GM12874 (cell line): ENCODE data around the gene SLC37A4.
A peak's percentile ranks its signal among the peaks of the same experiment; 100 is the strongest.

ENCODE experiments used
- TF ChIP-seq, protein P1 (sequence below): IDR thresholded peaks from 2 replicates; pipeline ENCODE4 v1.5.1; 2011; ENCODE audit warnings: low read depth, mild to moderate bottlenecking, control low read depth, low read length, moderate library complexity; ENCODE audit not compliant: insufficient read depth

The SLC37A4 gene

DNA sequence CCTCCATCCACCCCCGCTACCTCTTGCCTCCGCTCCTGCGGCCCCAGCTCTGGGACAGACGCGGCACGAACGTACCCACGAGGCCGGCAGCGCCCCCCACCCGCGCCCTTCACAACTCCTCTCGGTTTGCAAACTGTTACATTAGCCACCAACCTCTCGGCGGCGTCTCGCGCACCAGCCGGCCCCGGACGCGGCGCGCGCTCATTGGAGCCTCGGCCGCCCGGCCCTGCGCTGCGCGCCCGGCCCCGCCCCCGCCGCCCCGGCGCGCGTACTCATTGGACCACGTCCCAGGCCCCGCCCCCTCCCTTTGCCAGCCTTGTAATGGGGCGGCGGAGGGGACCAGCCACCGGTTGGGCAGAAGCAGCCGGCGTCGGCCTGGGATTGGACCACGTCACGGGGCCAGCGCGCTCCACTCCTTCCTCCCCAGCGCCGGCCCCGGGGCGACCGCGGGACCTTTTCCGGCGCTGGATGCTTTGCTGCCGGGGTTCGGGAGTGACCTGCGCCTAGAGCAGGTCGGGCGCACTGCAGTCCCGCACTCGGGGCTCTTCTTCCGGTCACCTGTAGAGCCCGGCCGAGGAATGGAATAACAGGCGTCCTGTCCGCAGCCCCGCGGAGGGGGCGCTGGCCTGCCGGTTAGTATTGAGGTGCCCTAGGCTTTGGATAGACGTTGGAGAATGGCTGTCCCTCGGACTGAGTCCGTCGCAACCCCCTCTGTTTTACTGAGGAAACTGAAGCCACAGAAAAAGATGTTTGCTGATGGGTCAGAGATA is 26.5 kb upstream of the SLC37A4 start, which contains the start of gene HYOU1:
HYOU1 (minus strand) TSS at position 206 of the 770 bp plus-strand sequence. CDS start 1,045 bp downstream, outside the sequence.
- TF ChIP-seq, protein P1, sequence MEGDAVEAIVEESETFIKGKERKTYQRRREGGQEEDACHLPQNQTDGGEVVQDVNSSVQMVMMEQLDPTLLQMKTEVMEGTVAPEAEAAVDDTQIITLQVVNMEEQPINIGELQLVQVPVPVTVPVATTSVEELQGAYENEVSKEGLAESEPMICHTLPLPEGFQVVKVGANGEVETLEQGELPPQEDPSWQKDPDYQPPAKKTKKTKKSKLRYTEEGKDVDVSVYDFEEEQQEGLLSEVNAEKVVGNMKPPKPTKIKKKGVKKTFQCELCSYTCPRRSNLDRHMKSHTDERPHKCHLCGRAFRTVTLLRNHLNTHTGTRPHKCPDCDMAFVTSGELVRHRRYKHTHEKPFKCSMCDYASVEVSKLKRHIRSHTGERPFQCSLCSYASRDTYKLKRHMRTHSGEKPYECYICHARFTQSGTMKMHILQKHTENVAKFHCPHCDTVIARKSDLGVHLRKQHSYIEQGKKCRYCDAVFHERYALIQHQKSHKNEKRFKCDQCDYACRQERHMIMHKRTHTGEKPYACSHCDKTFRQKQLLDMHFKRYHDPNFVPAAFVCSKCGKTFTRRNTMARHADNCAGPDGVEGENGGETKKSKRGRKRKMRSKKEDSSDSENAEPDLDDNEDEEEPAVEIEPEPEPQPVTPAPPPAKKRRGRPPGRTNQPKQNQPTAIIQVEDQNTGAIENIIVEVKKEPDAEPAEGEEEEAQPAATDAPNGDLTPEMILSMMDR, result peak; percentile 30

GRCh38 chr11:119056421-119056999 is 25.8 kb upstream of the SLC37A4 start:
- TF ChIP-seq, protein P1, result no peak

- TF ChIP-seq, protein P1, result 0 out of 2 replicates have a peak, but pooled peaks have one; percentile 12
Measured at GRCh38 chr11:119055901-119056300, 25.2 kb upstream of the SLC37A4 start.

DNA sequence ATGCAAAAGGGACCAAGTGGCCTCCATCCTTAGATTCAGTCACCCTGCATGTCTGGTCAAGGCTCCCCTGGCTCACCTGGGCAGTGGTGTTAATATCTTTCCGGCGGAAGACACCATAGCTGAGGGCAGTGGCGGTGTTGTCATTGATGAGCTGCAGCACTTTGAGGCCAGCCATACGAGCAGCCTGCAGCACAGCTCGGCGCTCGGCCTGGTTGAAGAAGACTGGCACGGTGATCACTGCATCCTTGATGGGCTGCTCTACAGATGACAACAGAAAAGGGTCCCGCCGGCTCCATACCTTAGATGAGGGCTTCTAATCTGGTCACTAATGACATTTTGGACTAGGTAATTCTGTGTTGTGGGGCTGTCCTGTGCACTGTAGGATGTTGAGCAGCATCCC is 23.7 kb upstream of the SLC37A4 start:
- TF ChIP-seq, protein P1, result no peak

DNA sequence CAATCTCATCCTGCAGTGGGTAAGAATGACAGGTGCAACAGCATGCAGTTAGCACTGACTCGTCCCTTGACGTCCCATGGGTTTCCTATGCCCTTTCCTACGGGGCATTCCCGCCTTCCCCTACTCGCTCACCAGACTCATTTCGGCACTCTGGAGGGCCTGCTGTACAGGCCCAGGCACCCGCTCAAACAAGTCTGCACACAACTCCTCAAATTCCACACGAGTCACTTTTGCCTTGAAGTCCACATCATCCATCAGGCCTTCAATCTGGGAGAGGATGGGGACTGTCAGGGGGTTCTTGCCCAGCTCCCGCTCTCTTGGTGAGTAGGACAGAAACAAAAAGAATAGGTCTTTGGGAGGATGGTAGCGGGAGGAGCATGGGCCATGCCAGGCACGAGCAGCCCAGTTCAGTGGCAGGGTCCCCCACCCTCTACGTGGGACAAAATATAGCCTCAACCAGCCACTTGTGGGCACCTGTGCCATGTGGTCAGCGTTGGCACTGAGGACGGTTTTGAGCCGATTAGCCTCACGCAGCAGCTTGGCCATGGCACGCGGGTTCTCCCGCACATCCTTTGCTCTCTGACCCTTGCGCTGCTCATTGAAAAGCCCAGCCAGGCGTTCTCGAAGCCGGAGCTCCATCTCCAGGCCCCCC is 21.6 kb upstream of the SLC37A4 start:
- TF ChIP-seq, protein P1, result no peak

- TF ChIP-seq, protein P1, result no peak
Measured at GRCh38 chr11:119051440-119052162, 20.9 kb upstream of the SLC37A4 start.

- TF ChIP-seq, protein P1, result no peak
Measured at GRCh38 chr11:119049081-119049480, 18.4 kb upstream of the SLC37A4 start.
